Thoracic aorta (tissue), 2 donors: ENCODE measurements around the gene IL6R. TPM values are rescaled to one million over a fixed set of nuclear protein-coding genes. Genes with fewer than 3 reads are reported as not detected.
"Not testable (repeated sequence)": the region's sequence is repeated elsewhere in the genome, so short reads cannot be mapped to it uniquely, and the experiment has no call there.

Experiments used
- ATAC-seq: fragments of 150-250 bp; one replicate; pipeline ENCODE4 v1.8.0; 2017; ENCODE audit warnings: low read depth; ENCODE audit not compliant: insufficient number of reproducible peaks, low FRiP score
- DNase-seq: peaks from one replicate; pipeline ENCODE4 v3.0.0-alpha.2; 2020; ENCODE audit warnings: low spot score
- H3K27ac ChIP-seq, 2 donors: fragments of 200-600 bp; sonication (generic); 1 replicate in 1 of 2; 2 replicates in 1 of 2; pipeline ENCODE4 v1.5.1; 2016; ENCODE audit warnings: mild to moderate bottlenecking in 2 of 2, moderate library complexity in 2 of 2
- H3K27me3 ChIP-seq: fragments of 200-600 bp; sonication (generic); replicated peaks from 2 replicates; pipeline ENCODE4 v1.6.0; 2016; ENCODE audit warnings: mild to moderate bottlenecking; ENCODE audit not compliant: insufficient read depth
- H3K36me3 ChIP-seq: fragments of 200-600 bp; sonication (generic); one replicate; pipeline ENCODE4 v1.5.1; 2016
- H3K4me1 ChIP-seq, 2 donors: fragments of 200-600 bp; sonication (generic); 1 replicate in 1 of 2; 2 replicates in 1 of 2; pipeline versions ENCODE4 v1.5.1 to v1.6.0; 2016; ENCODE audit warnings: low read depth in 2 of 2, mild to moderate bottlenecking in 1 of 2; ENCODE audit not compliant: control insufficient read depth in 1 of 2
- H3K4me3 ChIP-seq: fragments of 200-600 bp; sonication (generic); 2 replicates; pipeline ENCODE4 v1.5.1; 2016; ENCODE audit warnings: mild to moderate bottlenecking
- H3K9me3 ChIP-seq: fragments of 200-600 bp; sonication (generic); 2 replicates; pipeline ENCODE4 v1.5.1; 2016
- total RNA-seq, 2 donors: library from RNA; depleted of rRNA; stranded (reverse); fragments of >200 nt; gene quantifications; one replicate each; pipeline versions ENCODE4 v1.1.0 to v1.2.3, GENCODE V29; 2016
- TF ChIP-seq, protein P1 (sequence below): fragments of 200-600 bp; sonication (generic); IDR thresholded peaks from one replicate; pipeline ENCODE4 v1.5.1; 2019; ENCODE audit warnings: antibody characterized with exemption

IL6R gene
- total RNA-seq, 2 donors from 2014 or later: 25.8 to 48.3 TPM

- peak overlapping the region; percentile 65 for H3K4me3 ChIP-seq
- ATAC-seq: no peak
These were observed 13.9 kb downstream of the IL6R start for GRCh38 chr1:154418923-154419619.

DNA sequence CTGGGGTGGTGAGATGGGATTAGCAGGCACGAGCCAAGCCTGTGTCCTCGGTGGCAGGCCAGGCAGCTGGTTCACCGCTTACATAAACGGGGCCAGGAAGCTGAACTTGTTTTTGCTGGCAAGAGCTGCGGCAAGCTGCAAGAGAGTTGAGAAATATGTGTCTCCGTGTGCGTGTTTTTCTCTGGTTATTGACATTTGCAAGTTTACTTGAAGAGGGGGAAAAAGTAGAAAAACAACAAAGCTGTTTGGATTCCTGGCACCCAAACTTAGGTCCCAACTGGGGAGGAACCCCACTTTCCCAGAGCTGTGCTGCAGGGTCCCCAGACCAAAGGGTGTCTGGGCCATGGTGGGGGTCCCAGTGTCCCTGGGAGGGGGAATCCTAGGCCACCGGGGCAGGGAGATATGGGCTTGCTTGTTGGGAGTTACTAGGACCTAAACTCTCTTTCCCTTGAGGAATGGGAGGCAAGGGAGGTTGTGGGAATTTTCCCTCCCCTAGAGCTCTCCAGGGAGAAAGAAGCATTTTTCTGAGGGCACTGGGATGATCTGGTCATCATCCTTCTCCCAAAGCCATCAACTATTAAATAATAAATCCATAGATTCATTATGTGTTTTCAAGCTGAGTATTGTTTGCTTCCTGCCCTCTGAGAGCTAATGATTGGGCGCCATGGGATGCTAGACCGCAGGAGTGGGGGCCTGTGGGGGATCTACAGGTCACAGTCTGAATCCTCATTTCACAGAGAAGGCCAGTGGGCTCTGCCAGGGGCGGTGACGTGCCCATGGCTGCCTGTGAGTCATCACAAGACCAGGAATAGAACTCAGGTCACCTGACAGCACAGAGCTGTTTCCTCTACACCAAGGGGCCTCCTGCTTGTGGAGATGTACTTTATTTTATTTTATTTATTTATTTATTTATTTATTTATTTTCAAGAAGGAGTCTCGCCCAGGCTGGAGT is 14.8 kb downstream of the IL6R start:
- ATAC-seq: peak; percentile 91
- H3K4me1 ChIP-seq: peaks cover 51 to 60% of the 10 kb centered on the region in 2 donors
- H3K27ac ChIP-seq: peak overlapping the region; percentile 91 to 99
- DNase-seq: peak; percentile 80
- TF ChIP-seq, protein P1, sequence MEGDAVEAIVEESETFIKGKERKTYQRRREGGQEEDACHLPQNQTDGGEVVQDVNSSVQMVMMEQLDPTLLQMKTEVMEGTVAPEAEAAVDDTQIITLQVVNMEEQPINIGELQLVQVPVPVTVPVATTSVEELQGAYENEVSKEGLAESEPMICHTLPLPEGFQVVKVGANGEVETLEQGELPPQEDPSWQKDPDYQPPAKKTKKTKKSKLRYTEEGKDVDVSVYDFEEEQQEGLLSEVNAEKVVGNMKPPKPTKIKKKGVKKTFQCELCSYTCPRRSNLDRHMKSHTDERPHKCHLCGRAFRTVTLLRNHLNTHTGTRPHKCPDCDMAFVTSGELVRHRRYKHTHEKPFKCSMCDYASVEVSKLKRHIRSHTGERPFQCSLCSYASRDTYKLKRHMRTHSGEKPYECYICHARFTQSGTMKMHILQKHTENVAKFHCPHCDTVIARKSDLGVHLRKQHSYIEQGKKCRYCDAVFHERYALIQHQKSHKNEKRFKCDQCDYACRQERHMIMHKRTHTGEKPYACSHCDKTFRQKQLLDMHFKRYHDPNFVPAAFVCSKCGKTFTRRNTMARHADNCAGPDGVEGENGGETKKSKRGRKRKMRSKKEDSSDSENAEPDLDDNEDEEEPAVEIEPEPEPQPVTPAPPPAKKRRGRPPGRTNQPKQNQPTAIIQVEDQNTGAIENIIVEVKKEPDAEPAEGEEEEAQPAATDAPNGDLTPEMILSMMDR: no peak
- no peaks in the 10 kb centered on the region for H3K27me3 ChIP-seq
- H3K36me3 ChIP-seq: no peaks in the 10 kb centered on the region
- H3K9me3 ChIP-seq: no peaks in the 10 kb centered on the region
- H3K4me3 ChIP-seq: peak overlapping the region; percentile 65

More at GRCh38 chr1:154418923-154419619, 13.9 kb downstream of the IL6R start:
- no peaks in the 10 kb centered on the region for H3K36me3 ChIP-seq
- TF ChIP-seq, protein P1: no peak
- no peaks in the 10 kb centered on the region for H3K9me3 ChIP-seq
- peaks cover 46 to 58% of the 10 kb centered on the region in 2 donors for H3K4me1 ChIP-seq
- DNase-seq: no peak
- H3K27me3 ChIP-seq: no peaks in the 10 kb centered on the region
- peak overlapping the region; percentile 91 to 99 for H3K27ac ChIP-seq

DNA sequence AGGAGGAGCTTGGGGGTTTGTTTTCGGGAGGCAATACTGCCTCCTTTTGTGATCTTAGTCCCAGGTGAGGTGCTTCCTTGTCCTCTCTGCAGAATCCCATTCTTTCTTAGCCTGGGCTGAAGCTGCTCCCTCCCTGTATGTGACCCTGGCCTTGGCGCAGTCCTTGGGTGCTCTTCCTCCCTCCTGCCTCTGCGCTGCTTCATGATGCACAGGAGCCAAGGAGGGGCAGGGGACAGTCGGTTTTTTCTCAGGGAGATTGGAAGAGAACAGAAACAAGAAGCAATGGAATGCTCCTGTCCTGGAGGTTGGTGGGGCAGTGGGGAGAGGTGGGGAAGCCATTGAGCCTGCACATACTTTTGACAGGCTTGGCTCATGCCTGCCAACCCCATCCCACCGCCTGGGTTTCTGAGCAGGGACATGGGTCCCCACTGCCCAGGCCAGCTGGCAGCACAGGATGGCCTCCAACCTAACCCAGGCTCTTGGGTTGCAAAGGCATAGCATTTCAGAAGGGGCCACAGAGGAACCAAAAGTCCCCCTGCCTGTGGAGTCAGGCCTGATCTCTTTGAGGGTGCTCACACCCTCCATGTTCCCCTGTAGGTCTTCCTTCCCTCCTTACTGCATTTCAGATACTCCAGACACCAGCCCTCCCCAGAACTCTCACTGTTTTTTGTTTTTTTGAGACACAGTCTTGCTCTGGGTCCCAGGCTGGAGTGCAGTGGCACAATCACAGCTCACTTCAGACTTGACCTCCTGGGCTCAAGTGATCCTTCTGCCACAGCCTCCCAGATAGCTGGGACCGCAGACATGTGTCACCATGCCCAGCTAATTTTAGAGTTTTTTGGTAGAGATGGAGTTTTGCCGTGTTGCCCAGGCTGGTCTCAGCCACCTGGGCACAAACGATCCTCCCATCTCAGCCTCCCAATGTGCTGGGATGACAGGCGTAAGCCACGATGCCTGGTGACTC is 16.1 kb downstream of the IL6R start:
- Histone ChIP-seq H3K4me1 (peaks cover 50 to 59% of the 10 kb centered on the region in 2 donors), H3K9me3 (no peaks in the 10 kb centered on the region), H3K27ac (peak overlapping the region; percentile 10 to 99), H3K4me3 (no peak overlapping the region), H3K36me3 (no peaks in the 10 kb centered on the region), H3K27me3 (no peaks in the 10 kb centered on the region)
- TF ChIP-seq, protein P1: no peak
- no peak for DNase-seq
- no peak for ATAC-seq

DNA sequence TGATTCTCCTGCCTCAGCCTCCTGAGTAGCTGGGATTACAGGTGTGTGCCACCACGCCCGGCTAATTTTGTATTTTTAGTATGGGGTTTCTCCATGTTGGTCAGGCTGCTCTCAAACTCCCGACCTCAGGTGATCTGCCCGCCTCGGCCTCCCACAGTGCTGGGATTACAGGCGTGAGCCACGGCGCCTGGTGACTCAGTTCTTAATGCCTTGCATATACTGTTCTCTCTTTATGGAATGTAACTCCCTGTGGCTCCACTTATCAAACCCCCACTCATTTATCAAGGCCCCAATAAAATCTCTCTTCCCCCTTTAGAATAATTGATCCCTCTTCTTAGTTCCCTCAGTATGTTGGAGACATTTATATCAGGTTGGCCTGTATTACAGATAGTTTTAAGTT is 16.9 kb downstream of the IL6R start:
- DNase-seq, H3K36me3 ChIP-seq, ATAC-seq, H3K4me3 ChIP-seq, H3K9me3 ChIP-seq, H3K27me3 ChIP-seq, H3K27ac ChIP-seq: not testable (repeated sequence)
- H3K4me1 ChIP-seq: peaks cover 50 to 59% of the 10 kb centered on the region in 2 donors

DNA sequence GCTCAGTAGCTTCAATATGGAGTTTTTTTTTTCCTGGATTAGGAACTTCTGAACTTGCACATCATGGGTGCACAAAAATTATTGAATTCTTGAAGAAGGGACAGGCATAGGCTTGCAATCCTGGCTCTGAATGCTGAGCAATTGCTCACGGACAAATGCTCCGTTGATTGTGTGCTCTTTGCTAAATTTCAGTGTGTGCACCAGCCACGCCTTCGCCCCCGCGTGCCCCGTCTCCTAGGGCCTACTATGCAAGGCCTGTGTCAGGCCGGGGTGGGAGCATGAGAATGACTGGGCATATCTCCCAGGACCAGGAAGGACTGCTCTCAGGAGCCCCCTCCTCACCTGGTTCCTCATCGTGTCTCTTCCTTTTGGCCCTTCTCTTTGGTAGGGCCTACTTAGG is 17.4 kb downstream of the IL6R start:
- DNase-seq: no peak
- H3K9me3 ChIP-seq: no peaks in the 10 kb centered on the region
- peaks cover 50 to 61% of the 10 kb centered on the region in 2 donors for H3K4me1 ChIP-seq
- no peak overlapping the region for H3K4me3 ChIP-seq
- no peaks in the 10 kb centered on the region for H3K36me3 ChIP-seq
- TF ChIP-seq, protein P1: no peak
- peak overlapping the region in 1 of 2 donors; percentile 19 for H3K27ac ChIP-seq
- ATAC-seq: no peak
- no peaks in the 10 kb centered on the region for H3K27me3 ChIP-seq
